Tibial nerve (tissue), 4 donors: ENCODE measurements around the gene KARS1.

Experiments used
- EP300 ChIP-seq, 2 donors: sonication (generic); formaldehyde crosslinking; IDR thresholded peaks; one replicate each; pipeline ENCODE4 v1.6.1; 2017; ENCODE audit warnings: antibody characterized with exemption in 2 of 2, mild to moderate bottlenecking in 1 of 2
- TF ChIP-seq, protein P1 (sequence below), 5 experiments: fragments of 200-600 bp in 3 of 5; fragments of 450-650 bp in 2 of 5; sonication (generic) in 3 of 5; IDR thresholded peaks; one replicate each; pipeline ENCODE4 v1.5.1; 2016 to 2019; ENCODE audit warnings: antibody characterized with exemption in 5 of 5, mild to moderate bottlenecking in 3 of 5, moderate library complexity in 2 of 5

DNA sequence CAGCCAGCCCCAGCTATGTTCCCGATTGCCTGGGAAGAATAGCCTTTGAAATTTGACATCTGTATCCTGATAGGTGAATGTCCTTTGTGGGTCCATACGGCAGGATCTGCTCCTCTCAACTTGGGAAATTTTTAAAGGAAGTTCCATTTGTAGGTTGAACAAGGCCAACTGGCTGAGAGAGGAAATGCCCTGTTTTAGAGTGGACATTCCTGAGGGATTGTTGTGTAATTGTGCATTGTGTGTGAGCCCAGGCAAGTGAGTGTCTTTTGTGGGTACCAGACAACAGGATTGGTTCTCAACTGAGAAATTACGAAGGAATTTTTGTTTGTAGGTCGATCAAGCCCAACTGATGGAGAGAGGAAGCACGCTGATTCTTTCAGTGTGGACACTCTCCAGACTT, 31.9 kb upstream of the KARS1 start:
- TF ChIP-seq, protein P1, sequence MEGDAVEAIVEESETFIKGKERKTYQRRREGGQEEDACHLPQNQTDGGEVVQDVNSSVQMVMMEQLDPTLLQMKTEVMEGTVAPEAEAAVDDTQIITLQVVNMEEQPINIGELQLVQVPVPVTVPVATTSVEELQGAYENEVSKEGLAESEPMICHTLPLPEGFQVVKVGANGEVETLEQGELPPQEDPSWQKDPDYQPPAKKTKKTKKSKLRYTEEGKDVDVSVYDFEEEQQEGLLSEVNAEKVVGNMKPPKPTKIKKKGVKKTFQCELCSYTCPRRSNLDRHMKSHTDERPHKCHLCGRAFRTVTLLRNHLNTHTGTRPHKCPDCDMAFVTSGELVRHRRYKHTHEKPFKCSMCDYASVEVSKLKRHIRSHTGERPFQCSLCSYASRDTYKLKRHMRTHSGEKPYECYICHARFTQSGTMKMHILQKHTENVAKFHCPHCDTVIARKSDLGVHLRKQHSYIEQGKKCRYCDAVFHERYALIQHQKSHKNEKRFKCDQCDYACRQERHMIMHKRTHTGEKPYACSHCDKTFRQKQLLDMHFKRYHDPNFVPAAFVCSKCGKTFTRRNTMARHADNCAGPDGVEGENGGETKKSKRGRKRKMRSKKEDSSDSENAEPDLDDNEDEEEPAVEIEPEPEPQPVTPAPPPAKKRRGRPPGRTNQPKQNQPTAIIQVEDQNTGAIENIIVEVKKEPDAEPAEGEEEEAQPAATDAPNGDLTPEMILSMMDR (IDR thresholded peaks at IDR 0.05): no peak
- TF ChIP-seq EP300 (IDR thresholded peaks at IDR 0.05): no peak
